Measurements from ENCODE around the gene EMC9.

EMC9 gene

GRCh38 chr14:24135834-24136683, 5.3 kb downstream of the EMC9 start, which contains the start of gene PSME1:
PSME1 (plus strand) TSS chr14:24136194; CDS start chr14:24136263, 69 bp downstream.
- Mint-ChIP-seq H3K4me3 (peak within 1 kb of the TSS; percentile 92), H3K36me3 (peaks cover 22% of the 10 kb centered on the region), H3K9me3 (no peaks in the 10 kb centered on the region), H3K27me3 (no peaks in the 10 kb centered on the region), H3K4me1 (peaks cover 46% of the 10 kb centered on the region), H3K27ac (peak within 1 kb of the TSS; percentile 98)
- peak; percentile 90 for ATAC-seq (ENCODE audit: low read depth)
- peak; percentile 95 for DNase-seq (ENCODE audit: low spot score in 2 of 2)

- ATAC-seq (ENCODE audit: low read depth): peak; percentile 4
Measured at GRCh38 chr14:24135584-24135833, 5.9 kb downstream of the EMC9 start.

DNA sequence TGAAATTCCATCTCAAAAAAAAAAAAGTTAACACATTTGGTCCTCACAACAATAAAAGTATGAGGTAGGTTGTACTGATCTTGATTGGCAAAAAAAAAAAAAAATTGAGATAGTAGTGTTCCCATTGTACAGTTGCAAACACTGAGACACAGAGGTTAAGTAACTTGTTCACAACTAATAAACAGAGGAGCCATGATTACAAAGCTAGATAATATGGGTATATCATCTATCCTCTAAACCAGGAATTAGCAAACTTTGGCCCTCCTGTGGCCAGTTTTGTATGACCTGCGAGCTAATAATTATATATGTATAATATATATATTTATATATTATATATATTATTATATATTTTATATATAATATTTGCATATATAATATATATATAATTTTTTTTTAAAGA, 7.7 kb downstream of the EMC9 start:
- H3K9me3 Mint-ChIP-seq: no peaks in the 10 kb centered on the region
- ATAC-seq (ENCODE audit: low read depth) (no peak), DNase-seq (ENCODE audit: low spot score in 2 of 2) (no peak)
- peaks cover 15% of the 10 kb centered on the region for H3K36me3 Mint-ChIP-seq
- H3K4me1 Mint-ChIP-seq: peaks cover 34% of the 10 kb centered on the region
- no peak overlapping the region for H3K27ac Mint-ChIP-seq
- H3K27me3 Mint-ChIP-seq: no peaks in the 10 kb centered on the region
- H3K4me3 Mint-ChIP-seq: no peak overlapping the region

More at GRCh38 chr14:24135584-24135833, 5.9 kb downstream of the EMC9 start:
- DNase-seq (ENCODE audit: low spot score in 2 of 2): peak in 1 of 2 donors; percentile 27
- Mint-ChIP-seq H3K4me3 (peak overlapping the region; percentile 92), H3K4me1 (peaks cover 42% of the 10 kb centered on the region), H3K27me3 (no peaks in the 10 kb centered on the region), H3K36me3 (peaks cover 23% of the 10 kb centered on the region), H3K27ac (peak overlapping the region; percentile 98), H3K9me3 (no peaks in the 10 kb centered on the region)

DNA sequence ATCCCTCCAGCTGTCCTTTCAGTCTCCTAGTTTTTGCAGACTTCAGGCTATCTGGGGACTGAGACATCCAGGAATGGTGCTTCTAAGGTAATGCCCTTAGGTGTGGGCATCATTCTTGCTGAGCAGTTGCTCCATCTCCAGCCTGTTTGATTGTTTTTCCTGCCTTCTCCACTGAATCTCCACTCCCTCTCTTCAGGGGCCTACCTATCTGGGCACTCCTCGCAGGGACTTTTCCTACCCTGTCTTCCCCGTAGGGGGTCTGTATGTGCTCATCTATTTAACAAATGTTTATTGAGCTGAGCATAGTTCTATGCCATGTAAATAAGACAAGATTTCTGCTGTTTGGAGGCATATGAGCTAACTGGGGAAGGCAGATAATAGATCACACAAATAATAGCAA, 8.4 kb downstream of the EMC9 start:
- peaks cover 11% of the 10 kb centered on the region for H3K36me3 Mint-ChIP-seq
- H3K4me3 Mint-ChIP-seq: peak overlapping the region; percentile 6
- peak overlapping the region; percentile 29 for H3K27ac Mint-ChIP-seq
- ATAC-seq (ENCODE audit: low read depth) (no peak), DNase-seq (ENCODE audit: low spot score in 2 of 2) (no peak)
- no peaks in the 10 kb centered on the region for H3K9me3 Mint-ChIP-seq
- peaks cover 30% of the 10 kb centered on the region for H3K4me1 Mint-ChIP-seq
- H3K27me3 Mint-ChIP-seq: no peaks in the 10 kb centered on the region

DNA sequence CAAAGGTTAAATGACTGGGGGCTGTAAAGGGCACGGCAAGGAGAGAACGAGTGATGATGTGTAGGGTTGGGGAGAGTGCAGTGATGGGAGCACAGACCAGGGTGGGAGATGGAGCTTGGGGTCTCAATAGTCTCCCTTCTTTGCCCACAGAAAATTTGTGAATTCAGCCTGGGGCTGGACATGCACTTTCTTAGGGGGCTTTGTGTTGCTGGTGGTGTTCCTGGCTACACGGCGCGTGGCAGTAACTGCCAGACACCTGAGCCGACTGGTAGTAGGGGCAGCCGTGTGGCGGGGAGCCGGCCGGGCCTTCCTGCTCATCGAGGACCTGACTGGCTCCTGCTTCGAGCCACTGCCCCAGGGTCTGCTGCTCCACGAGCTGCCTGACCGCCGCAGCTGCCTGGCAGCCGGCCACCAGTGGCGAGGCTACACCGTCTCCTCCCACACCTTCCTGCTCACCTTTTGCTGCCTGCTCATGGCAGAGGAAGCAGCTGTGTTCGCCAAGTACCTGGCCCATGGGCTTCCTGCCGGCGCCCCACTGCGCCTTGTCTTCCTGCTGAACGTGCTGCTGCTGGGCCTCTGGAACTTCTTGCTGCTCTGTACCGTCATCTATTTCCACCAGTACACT, 9.2 kb downstream of the EMC9 start:
- Mint-ChIP-seq H3K4me1 (peaks cover 33% of the 10 kb centered on the region), H3K27me3 (no peaks in the 10 kb centered on the region), H3K36me3 (peaks cover 10% of the 10 kb centered on the region), H3K9me3 (no peaks in the 10 kb centered on the region), H3K27ac (peak overlapping the region; percentile 47), H3K4me3 (no peak overlapping the region)
- DNase-seq (ENCODE audit: low spot score in 2 of 2): no peak
- no peak for ATAC-seq (ENCODE audit: low read depth)

DNA sequence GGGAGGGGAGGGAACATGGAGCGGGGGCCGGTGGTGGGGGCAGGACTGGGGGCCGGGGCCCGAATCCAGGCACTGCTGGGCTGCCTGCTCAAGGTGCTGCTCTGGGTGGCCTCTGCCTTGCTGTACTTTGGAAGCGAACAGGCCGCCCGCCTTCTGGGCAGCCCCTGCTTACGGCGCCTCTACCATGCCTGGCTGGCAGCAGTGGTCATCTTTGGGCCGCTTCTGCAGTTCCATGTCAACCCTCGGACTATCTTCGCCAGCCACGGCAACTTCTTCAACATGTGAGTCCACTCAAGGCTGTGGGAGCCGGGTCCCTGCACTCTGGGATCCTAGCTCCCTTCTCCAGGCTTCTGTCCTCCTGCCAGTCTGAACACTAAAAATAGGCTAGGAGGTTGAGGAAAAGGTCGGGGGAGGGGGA, 9.8 kb downstream of the EMC9 start:
- H3K4me1 Mint-ChIP-seq: peaks cover 27% of the 10 kb centered on the region
- peak overlapping the region; percentile 47 for H3K27ac Mint-ChIP-seq
- H3K4me3 Mint-ChIP-seq: no peak overlapping the region
- no peak for ATAC-seq (ENCODE audit: low read depth)
- peaks cover 7% of the 10 kb centered on the region for H3K36me3 Mint-ChIP-seq
- no peak for DNase-seq (ENCODE audit: low spot score in 2 of 2)
- no peaks in the 10 kb centered on the region for H3K27me3 Mint-ChIP-seq
- no peaks in the 10 kb centered on the region for H3K9me3 Mint-ChIP-seq

DNA sequence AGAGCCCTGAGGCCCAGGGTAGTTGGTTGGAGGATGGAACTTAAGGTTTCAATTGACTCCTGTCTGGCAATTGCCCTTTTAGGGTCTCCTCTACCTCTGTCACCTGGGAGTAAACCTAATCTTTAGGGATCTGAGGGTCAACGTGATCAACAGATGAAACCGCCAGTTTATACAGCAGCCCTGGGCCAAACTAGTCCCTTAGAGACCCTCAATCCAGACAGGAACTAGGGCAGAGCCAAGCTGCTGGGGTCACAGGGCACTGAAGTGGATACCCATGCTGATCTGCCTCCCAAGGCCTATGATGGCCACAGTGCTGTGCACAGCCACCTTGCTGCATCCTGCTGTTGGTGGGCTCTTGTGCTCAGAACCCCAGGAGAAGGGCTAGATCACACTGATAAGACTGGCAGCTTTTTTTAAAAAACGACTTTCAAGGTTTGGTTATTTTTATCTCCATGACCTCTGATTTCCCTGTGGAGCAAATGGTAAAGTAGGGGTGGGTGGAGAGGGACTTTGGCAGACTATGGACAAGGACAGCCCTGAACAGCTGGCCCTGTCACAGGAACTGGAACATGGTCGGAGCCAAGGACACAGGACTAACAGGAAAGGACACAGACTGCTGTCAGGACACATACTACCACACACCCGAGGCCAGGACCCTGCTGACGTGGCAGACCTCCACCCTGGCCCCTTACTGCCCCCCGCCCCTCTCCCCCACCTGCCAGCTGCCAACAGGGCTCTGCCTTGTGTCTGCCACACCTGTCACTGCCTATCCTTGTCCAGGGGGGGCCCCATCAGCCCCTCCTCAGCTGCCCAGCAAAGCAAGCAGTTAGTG, 10.5 kb downstream of the EMC9 start:
- H3K36me3 Mint-ChIP-seq: peaks cover 7% of the 10 kb centered on the region
- DNase-seq (ENCODE audit: low spot score in 2 of 2): no peak
- H3K27me3 Mint-ChIP-seq: no peaks in the 10 kb centered on the region
- no peaks in the 10 kb centered on the region for H3K9me3 Mint-ChIP-seq
- no peak overlapping the region for H3K4me3 Mint-ChIP-seq
- H3K27ac Mint-ChIP-seq: no peak overlapping the region
- peaks cover 26% of the 10 kb centered on the region for H3K4me1 Mint-ChIP-seq
- ATAC-seq (ENCODE audit: low read depth): no peak

DNA sequence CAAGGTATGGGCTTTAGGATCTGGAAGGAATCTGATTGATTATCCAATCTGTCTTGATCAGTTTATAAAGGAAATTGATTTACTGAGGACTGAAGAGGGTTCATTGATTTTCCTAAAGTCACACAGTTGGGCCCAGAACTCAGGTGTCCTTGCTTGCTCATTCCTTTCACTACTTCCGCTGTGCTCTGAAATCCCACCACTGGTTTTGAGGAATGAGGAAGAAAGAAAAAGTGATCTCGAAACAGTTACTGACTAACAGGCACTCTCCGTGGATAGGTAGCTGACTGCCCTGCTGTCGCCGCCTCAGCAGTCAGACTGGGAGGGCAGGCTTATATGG, 11.0 kb downstream of the EMC9 start, which contains the start of gene FITM1:
TSS of gene FITM1 (plus strand) at position 280 of the 337 bp plus-strand sequence. CDS start 905 bp downstream, outside the sequence.
- ATAC-seq (ENCODE audit: low read depth) (no peak), DNase-seq (ENCODE audit: low spot score in 2 of 2) (no peak)
- H3K36me3 Mint-ChIP-seq: peaks cover 7% of the 10 kb centered on the region
- peaks cover 23% of the 10 kb centered on the region for H3K4me1 Mint-ChIP-seq
- H3K27ac Mint-ChIP-seq: no peak within 1 kb of the TSS
- no peaks in the 10 kb centered on the region for H3K9me3 Mint-ChIP-seq
- H3K27me3 Mint-ChIP-seq: no peaks in the 10 kb centered on the region
- H3K4me3 Mint-ChIP-seq: no peak within 1 kb of the TSS

GRCh38 chr14:24129410-24129998, 11.9 kb downstream of the EMC9 start:
- no peak overlapping the region for H3K27ac Mint-ChIP-seq
- no peaks in the 10 kb centered on the region for H3K9me3 Mint-ChIP-seq
- peaks cover 7% of the 10 kb centered on the region for H3K36me3 Mint-ChIP-seq
- peaks cover 21% of the 10 kb centered on the region for H3K4me1 Mint-ChIP-seq
- ATAC-seq (ENCODE audit: low read depth) (no peak), DNase-seq (ENCODE audit: low spot score in 2 of 2) (no peak)
- H3K27me3 Mint-ChIP-seq: no peaks in the 10 kb centered on the region
- no peak overlapping the region for H3K4me3 Mint-ChIP-seq

DNA sequence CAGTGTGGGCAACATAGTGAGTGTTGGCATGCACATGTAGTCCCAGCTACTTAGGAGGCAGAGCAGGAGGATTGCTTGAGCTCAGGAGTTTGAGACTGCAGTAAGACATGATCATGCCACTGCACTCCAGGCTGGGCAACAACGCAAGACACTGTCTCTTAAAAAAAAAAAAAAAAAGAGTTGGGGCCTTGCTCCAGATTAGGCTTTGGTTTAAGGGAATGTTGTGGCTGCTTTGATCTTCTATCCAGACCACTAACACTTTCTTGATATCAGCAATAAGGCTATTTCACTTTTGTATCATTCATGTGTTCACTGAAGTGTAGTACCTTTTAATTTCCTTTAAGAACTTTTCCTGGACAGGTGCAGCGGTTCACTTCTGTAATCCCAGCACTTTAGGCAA, 13.7 kb downstream of the EMC9 start:
- Mint-ChIP-seq H3K36me3 (peaks cover 7% of the 10 kb centered on the region), H3K9me3 (no peaks in the 10 kb centered on the region), H3K27me3 (no peaks in the 10 kb centered on the region), H3K27ac (no peak overlapping the region), H3K4me3 (no peak overlapping the region), H3K4me1 (peaks cover 33% of the 10 kb centered on the region)
- ATAC-seq (ENCODE audit: low read depth) (no peak), DNase-seq (ENCODE audit: low spot score in 2 of 2) (no peak)

DNA sequence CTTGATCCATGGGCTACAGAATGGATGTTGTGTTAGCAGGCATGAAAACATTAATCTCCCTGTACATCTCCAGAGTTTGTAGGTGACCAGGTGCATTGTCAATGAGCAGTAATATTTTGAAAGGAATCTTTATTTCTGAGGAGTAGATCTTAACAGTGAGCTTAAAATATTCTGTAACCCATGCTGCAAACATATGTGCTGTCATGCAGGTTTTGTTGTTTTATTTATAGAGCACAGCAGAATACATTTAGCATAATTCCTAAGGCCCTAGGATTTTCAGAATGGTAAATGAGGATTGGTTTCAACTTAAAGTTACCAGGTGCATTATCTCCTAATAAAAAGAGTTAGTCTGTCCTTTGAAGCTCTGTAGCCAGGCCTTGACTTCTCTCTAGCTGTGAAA, 14.5 kb downstream of the EMC9 start:
- Mint-ChIP-seq H3K4me1 (peaks cover 30% of the 10 kb centered on the region), H3K4me3 (no peak overlapping the region), H3K27ac (no peak overlapping the region), H3K27me3 (no peaks in the 10 kb centered on the region), H3K9me3 (no peaks in the 10 kb centered on the region), H3K36me3 (peaks cover 9% of the 10 kb centered on the region)
- DNase-seq (ENCODE audit: low spot score in 2 of 2) (no peak), ATAC-seq (ENCODE audit: low read depth) (no peak)

DNA sequence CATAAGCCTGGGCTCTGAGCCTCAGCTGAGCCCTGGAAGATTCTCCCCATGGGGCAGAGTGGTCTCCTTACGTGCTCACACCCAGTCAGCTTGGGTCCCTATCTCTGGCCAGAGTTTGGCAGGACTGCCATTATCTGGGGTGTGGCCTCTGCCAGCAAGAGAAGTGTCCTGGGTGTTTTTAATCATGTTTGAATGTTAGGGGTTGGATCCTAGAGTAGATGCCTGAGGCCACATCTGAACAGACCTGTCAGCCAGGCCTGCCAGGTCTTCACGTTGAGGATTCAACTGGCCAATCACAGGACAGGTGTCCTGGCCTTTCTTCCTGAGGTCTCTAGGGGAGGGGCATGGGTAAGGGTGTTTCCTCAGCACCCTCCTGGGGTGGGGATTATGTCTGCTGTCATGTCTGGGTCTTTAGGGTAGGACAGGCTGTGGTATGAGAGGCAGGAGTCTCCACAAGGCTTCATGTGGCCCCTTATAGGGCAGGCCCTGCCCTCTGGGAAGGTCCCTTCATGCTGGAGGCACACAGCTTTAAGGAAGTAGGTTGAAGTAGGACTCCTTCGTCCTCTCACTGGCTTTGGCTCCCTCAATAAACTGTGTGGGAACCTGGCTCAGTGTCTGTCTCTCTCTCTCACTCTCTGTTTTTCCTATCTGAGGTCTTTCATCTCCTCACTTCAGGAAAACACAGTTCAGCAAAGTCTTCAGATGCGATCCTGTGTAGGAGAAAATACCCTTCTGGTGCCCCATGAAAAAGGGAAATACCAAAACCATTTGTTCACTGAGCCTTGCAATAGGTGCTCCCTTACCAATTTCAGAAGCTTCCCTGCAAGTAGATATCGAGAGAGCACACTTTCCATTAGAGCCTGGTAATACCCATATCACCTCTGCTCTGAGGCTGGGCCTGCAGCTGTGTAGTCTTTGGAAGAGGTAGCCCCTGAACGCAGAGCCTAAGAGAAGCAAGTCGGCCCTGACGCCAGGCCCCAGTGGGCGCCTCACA, 17.7 kb downstream of the EMC9 start:
- H3K27ac Mint-ChIP-seq: peak overlapping the region; percentile 98

GRCh38 chr14:24122898-24123297, 18.5 kb downstream of the EMC9 start:
- no peak for ATAC-seq (ENCODE audit: low read depth)
- H3K4me1 Mint-ChIP-seq: peaks cover 29% of the 10 kb centered on the region
- peak overlapping the region; percentile 98 for H3K27ac Mint-ChIP-seq
- H3K9me3 Mint-ChIP-seq: no peaks in the 10 kb centered on the region
- H3K27me3 Mint-ChIP-seq: no peaks in the 10 kb centered on the region
- H3K36me3 Mint-ChIP-seq: peaks cover 19% of the 10 kb centered on the region
- DNase-seq (ENCODE audit: low spot score in 2 of 2): no peak
- peak overlapping the region; percentile 17 for H3K4me3 Mint-ChIP-seq

More for the DNA sequence above, 17.7 kb downstream of the EMC9 start:
- DNase-seq (ENCODE audit: low spot score in 2 of 2) (peak in 1 of 2 donors; percentile 22), ATAC-seq (ENCODE audit: low read depth) (peak; percentile 83)
- H3K4me1 Mint-ChIP-seq: peaks cover 27% of the 10 kb centered on the region
- H3K9me3 Mint-ChIP-seq: no peaks in the 10 kb centered on the region
- peaks cover 15% of the 10 kb centered on the region for H3K36me3 Mint-ChIP-seq
- H3K4me3 Mint-ChIP-seq: peak overlapping the region; percentile 49
- H3K27me3 Mint-ChIP-seq: no peaks in the 10 kb centered on the region
